HEK293T (cell line): ENCODE results near the gene PTGES.

Experiments
- BHLHE40 ChIP-seq: fragments of 450-650 bp; IDR thresholded peaks from 2 replicates; pipeline ENCODE4 v1.6.1; 2016; ENCODE audit warnings: mild to moderate bottlenecking, moderate library complexity, borderline replicate concordance
- CTBP1 ChIP-seq: fragments of 450-650 bp; IDR thresholded peaks from 2 replicates; pipeline ENCODE4 v1.6.1; 2016; ENCODE audit warnings: borderline replicate concordance
- ELF4 ChIP-seq: fragments of 450-650 bp; IDR thresholded peaks from 2 replicates; pipeline ENCODE4 v1.6.1; 2017; ENCODE audit warnings: antibody characterized with exemption
- FOXK2 ChIP-seq: fragments of 450-650 bp; IDR thresholded peaks from 2 replicates; pipeline ENCODE4 v1.6.1; 2016; ENCODE audit warnings: mild to moderate bottlenecking
- FOXM1 ChIP-seq: fragments of 450-650 bp; IDR thresholded peaks from 2 replicates; pipeline ENCODE4 v1.6.1; 2017; ENCODE audit warnings: mild to moderate bottlenecking, borderline replicate concordance
- HDGF ChIP-seq: fragments of 450-650 bp; IDR thresholded peaks from 2 replicates; pipeline ENCODE4 v1.6.1; 2017; ENCODE audit warnings: antibody characterized with exemption, borderline replicate concordance
- PKNOX1 ChIP-seq: fragments of 450-650 bp; IDR thresholded peaks from 2 replicates; pipeline ENCODE4 v1.6.1; 2016
- SP1 ChIP-seq: fragments of 450-650 bp; IDR thresholded peaks from 2 replicates; pipeline ENCODE4 v1.6.1; 2017
- SUZ12 ChIP-seq: fragments of 450-650 bp; IDR thresholded peaks from 2 replicates; pipeline ENCODE4 v1.6.1; 2016; ENCODE audit warnings: mild to moderate bottlenecking
- TARDBP ChIP-seq: fragments of 450-650 bp; IDR thresholded peaks from 2 replicates; pipeline ENCODE4 v1.6.1; 2016
- ZNF384 ChIP-seq: fragments of 450-650 bp; IDR thresholded peaks from 2 replicates; pipeline ENCODE4 v1.6.1; 2016

GRCh38 chr9:129735546-129735945, 17.3 kb downstream of the PTGES start:
- no peak for TF ChIP-seq HDGF
- no peak for TF ChIP-seq CTBP1
- no peak for TF ChIP-seq ELF4
- no peak for TF ChIP-seq PKNOX1
- no peak for TF ChIP-seq FOXM1
- no peak for TF ChIP-seq BHLHE40
- TF ChIP-seq SP1 = no peak
- TF ChIP-seq SUZ12 = no peak
- no peak for TF ChIP-seq TARDBP
- TF ChIP-seq FOXK2 = no peak
- TF ChIP-seq ZNF384 = no peak
